GM19455 (cell line): ENCODE measurements around the gene RANBP1.

ENCODE experiments used
- ATAC-seq: cut with Tn5 transposase; IDR thresholded peaks from one replicate; pipeline ENCODE4 v1.9.1; 2021; ENCODE audit not compliant: unreplicated experiment

Gene RANBP1

DNA sequence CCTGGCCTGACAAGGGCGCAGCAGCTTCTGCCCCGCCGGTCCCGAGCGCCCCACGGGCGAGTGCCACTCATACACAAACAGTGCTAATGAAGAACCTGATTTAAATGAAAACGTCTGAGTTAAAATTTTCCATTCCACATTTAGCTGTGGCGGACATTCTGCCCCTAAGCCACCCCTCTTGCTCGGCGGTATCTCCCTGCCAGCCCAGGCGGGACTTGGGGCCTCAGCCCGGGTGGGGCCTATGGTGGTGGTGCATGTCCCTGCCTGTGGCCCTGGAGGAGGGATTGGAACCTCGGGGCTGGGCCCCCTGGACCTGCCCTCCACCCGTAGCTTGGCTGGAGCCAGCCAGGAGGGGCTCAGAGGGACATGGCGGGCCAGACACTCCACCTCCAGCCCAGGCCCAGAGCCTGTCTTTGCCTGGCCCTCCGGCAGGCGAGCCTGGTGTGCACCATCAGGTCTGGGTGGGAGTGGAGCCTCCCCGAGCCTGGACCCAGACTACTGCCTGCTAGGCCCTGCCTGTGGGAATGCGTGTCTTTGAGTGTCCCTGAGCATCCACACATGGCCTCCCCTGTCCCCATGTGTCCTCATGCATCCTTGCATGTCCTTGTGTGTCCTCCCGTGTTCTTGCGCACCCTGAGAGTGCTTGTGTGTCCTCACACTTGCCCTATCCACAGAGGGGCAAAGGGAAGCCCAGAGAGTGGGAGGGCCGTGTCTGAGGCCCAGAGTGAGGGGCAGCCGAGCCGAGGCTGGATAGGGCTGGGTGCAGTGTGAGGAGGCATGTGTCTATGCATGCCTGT, 20.1 kb downstream of the RANBP1 start:
- no peak for ATAC-seq

DNA sequence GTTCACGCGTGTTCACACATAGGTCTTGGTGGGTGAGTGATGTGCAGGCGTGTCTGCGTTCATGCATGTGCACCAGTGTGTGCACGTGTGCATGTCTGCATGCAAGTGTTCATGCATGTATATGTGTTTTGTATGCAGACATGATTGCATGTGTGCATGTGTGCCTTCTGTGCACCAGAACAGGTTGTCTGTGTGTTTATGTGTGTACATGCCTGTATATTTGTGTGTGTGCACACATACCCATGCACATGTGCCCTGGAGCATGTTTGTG, 20.6 kb downstream of the RANBP1 start:
- ATAC-seq: no peak

DNA sequence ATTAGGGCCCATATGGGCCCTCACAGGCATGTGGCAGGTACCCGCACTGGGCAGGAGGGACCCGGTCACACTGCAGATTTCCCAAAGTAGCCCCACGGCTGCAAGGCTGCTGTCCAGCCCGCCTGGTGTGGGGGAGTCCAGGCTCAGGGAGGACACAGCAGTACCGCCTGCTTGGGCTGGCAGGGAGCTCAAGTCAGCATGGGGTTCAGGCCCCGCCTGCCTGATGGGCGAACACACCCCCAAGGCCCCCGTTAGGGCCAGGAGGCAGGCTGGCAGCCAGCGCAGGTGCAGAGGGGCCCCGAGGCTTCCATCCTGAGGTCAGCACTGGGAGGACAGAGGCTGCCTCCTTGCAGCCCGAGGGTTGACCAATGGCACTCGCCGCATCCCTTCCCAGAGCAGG, 21.2 kb downstream of the RANBP1 start:
- ATAC-seq: no peak

DNA sequence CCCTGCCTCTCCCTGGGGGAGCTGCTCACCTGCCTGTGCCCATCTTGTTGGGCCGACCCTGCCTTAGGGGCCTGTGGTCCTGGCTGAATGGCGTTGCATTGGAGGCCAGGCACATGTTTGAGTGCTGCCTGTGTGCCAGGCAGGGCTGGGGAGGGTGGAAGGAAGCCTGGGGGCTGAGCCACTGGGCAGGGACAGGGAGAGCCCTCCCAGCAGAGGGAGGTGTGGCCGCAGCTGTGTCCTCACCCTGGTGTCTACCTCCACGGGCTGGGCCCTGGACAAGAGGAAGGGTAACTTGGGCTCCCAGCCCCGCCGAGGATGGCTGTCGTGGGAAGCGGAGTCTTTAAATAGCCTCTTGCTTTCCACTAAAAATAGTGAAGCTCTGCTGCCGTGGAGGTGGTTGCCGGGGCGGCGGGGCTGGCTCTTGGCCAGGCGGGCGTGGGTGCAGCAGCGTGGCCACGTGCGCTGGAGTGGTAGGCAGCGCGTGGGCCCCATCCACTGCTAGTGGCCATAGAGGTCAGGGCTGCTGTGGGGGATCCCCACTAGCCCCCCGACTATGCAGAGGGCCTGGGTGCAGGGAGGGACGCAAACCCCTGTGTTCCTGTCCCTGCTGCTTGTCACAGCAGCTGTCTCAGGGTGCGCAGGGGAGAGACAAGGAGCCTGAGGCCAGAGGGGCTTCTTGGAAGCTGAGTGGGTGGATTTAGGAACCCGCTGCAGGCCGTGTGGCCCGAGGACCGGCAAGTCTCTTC, 21.9 kb downstream of the RANBP1 start:
- no peak for ATAC-seq

DNA sequence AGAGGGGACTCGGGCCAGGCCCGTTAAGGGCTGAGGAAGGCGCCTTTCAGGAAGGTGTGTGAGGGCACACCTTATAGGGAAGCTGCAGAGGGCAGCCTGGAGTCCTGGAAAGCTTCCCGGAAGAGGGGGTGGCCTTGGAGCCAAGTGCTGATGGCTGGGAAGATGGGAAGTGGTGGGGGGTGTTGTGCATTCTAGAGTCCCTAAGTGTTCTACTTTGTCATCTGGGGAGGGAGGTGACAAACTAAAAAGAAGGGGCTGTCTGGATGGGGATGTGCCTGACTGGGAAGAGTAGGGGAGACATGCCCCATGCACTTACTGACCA, 22.5 kb downstream of the RANBP1 start:
- ATAC-seq: no peak

DNA sequence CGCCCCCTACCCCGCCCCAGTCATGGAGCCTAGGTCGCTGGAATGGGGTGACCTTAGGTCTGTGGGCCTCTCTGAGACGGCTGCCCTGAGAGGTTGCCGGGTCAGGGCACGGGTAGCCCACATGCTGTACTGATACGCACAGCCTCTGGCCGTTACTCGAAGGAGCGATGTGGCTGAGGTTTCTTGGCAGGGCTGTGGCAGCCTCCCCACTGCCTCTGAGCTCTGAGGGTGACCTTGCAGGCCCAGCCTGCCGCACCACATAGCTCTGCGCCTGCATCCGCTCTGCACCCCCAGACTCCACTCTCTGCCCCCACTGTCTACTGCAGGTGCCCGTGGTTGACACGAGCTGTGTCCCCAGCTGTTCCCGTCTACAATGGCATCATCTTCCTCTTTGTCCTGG, 23.0 kb downstream of the RANBP1 start:
- ATAC-seq: no peak

DNA sequence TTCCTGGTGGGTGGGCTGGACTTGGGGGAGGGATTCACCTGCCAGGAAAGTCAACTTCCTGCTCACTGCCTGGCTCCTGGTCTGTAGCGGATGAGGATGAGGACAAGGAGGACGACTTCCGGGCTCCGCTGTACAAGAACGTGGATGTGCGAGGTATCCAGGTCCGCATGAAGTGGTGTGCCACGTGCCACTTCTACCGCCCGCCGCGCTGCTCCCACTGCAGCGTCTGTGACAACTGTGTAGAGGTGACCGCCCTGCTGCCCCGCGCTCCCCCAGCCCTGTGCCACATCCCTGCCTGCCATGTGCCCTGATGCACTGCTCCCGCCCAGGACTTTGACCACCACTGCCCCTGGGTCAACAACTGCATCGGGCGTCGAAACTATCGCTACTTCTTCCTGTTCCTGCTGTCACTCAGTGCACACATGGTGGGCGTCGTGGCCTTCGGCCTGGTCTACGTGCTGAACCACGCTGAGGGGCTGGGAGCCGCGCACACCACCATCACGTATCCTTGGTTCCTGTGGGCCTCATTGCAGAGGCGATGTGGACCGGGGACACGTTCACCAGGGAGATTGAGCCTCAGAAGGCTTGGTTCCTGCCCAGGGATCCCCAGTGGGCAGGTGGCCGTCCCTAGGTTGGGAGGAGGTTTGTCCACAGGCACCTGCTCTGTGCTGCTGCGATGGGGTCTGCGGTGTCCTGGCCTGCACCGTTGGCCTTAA, 23.6 kb downstream of the RANBP1 start:
- ATAC-seq: no peak

DNA sequence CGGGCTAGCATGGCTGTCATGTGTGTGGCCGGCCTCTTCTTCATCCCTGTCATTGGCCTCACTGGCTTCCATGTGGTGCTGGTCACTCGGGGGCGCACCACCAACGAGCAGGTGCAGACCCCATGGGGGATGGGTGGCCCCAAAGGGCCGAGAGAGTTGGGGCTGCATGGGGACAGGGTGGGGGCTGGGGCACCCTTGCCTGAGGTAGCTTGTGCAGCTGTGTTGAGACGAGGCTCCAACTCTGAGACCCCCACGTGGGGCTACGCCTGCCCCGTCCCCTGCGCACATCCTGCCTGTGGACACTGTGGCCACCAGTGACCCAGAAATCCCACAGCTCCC, 24.2 kb downstream of the RANBP1 start:
- ATAC-seq: no peak

DNA sequence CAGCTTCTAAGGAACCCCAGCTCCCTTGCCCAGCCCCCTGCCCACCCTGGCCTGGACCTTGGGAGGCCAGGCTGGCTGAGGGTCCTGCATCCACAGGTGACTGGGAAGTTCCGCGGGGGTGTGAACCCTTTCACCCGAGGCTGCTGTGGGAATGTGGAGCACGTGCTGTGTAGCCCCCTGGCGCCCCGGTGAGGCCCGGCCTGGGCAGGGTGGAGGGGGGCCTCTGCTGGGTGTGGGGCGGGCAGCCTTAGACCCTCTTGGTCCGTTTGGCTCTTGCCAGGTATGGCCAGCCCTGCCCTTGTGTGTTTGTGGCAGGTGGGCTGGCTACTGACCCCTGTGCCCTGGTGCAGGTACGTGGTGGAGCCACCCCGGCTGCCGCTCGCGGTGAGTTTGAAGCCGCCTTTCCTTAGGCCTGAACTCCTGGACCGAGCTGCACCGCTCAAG, 24.6 kb downstream of the RANBP1 start:
- ATAC-seq: no peak

DNA sequence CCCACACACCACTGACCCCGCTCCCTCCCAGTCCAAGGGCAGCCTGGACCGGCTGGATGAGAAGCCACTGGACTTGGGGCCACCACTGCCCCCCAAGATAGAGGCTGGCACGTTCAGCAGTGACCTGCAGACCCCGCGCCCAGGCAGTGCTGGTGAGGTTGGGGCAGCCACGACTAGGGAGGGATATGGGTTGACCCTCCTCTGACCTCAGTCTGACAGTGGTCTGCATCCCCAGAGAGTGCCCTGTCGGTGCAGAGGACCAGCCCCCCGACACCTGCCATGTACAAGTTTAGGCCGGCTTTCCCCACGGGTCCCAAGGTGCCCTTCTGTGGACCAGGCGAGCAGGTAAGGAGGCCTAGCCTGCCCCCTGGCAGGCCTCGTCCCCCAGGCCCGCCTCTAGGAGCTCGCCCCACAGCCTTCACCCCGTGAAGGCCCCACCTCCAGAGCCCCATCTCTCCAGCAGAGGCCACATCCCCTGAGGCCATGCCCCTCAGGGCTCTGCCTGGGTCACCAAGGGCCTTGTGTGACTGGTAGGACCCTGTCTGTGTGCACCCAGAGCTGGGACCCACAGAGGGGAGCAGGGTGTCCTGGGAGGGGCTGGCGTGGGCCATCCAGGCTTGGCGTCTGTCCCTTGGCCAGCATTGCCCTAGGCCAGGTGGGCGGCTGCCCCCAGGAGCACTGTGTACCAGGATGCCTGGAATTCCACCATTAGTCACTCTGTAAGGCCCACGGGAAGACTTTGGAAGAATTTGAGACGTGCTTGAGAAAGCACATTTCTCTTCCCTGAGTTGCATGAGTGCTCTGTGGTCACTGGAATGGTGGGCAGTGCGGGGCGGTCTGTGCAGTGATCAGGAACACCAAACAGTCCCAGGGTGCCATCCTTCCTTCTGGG, 25.5 kb downstream of the RANBP1 start:
- ATAC-seq: no peak

DNA sequence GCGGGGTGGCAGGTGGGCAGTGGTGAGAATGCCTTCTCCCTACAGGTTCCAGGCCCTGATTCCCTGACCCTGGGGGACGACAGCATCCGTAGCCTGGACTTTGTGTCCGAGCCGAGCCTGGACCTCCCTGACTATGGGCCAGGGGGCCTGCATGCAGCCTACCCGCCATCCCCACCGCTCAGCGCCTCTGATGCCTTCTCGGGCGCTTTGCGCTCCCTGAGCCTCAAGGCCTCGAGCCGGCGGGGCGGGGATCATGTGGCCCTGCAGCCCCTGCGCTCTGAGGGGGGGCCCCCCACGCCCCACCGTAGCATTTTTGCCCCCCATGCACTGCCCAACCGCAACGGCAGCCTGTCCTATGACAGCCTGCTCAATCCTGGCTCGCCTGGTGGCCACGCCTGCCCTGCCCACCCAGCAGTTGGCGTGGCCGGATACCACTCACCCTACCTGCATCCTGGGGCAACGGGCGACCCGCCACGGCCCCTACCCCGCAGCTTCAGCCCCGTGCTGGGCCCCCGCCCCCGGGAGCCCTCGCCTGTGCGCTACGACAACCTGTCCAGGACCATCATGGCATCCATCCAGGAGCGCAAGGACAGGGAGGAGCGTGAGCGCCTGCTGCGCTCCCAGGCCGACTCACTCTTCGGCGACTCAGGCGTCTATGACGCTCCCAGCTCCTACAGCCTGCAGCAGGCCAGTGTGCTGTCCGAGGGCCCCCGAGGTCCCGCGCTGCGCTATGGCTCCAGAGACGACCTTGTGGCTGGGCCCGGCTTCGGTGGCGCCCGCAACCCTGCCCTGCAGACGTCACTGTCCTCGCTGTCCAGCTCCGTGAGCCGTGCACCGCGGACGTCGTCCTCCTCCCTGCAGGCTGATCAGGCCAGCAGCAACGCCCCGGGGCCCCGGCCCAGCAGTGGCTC, 27.1 kb downstream of the RANBP1 start:
- no peak for ATAC-seq

DNA sequence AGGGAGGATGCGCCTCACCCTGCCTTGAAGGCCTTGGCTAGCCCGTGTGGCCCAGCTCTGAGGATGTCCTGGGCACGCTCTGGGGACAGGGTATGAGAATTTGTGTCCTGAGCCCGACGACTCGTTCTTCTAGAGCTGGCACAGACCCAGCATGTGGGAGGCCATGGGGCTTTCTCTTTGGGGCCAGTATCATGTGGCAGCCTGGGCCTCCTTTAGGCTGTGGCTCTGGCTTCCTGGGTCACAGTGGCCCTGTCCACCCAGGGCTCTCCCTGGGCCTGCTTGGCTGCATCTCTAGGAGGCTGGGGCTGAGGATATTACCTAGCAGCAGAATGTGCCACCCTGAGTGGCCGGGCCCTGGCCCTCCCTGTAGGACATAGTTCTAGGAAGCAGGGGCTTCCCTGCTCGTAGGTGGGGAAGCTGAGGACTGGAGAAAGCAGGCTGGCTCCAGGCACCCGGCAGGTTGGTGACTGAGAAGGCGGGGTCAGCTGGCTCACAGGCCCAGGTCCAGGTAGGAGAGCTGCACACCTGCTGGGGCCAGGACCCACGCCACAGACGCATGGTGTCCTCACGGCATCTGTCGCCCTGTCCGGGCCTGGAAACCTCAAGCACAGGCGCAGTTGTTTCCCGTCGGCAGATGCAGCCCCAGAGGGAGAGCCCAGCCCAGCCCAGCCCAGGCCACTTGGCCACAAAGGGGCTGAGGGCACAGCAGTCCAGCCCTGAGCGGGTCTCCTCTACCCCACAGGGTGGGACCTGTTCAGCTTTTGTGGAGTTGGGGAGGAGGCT, 28.2 kb downstream of the RANBP1 start:
- ATAC-seq: no peak

DNA sequence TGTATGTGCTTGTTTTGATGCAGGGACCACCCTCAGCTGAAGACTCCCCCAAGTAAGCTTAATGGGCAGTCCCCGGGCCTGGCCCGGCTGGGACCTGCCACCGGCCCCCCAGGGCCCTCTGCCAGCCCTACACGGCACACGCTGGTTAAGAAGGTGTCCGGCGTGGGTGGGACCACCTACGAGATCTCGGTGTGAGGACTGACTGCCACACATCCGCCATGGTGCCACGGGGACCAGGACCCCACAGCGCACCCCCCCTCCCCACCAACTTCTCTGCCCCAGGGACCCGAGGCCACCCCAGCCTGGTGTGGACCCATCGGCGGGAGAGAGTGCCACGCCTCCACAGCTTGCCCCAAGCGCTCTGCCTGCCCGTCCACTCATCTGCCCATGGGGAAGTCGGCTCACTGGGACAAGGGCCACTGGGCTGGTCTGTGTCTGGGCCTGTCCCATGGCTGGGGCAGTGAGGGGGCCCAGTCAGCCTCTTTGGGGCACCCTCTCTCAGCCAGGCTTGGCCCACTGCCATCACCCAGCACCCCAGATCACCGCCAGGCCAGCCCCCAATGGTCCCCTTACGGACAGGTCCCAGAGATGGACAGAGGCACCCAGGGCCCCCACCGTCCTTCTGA, 29.4 kb downstream of the RANBP1 start:
- no peak for ATAC-seq

DNA sequence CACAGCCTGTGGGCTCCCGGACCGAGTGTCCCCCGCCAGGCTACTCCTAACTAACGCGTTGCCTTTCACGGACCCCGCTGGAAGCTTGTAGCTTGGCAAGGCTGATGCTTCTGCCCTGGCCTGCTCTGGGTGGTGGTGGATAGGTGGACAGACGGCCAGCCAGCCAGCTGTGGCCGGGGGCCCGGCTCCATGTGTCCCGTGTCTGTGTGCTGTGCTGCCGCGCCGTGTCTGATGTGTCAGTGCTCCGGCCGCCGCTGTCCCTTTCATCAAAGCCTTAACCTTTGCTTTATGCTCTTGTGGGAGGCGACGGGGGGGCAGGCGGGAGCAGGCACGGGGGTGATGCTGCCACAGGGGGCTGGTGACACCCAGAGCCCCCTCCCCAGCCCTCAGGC, 29.9 kb downstream of the RANBP1 start:
- ATAC-seq: no peak

DNA sequence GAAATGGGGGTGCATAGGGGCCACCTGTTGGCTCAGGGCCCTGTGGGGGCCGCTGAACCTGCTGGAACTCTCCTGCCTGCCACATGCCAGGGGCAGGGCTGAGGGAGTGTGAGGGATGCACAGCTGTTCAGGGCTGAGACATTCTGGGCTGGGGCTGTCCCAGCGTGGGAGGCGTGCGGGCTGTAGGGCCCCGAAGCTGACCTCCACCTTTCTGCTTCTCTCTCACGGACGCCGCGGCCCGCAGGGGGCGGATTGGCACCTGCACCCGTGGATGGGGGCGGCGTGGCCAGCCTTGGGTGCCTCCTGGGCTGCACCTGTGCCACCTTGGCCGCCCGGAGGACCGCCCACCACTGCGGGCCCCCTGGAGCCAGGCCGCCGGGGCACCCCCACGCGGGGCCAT, 30.9 kb downstream of the RANBP1 start:
- ATAC-seq: no peak

DNA sequence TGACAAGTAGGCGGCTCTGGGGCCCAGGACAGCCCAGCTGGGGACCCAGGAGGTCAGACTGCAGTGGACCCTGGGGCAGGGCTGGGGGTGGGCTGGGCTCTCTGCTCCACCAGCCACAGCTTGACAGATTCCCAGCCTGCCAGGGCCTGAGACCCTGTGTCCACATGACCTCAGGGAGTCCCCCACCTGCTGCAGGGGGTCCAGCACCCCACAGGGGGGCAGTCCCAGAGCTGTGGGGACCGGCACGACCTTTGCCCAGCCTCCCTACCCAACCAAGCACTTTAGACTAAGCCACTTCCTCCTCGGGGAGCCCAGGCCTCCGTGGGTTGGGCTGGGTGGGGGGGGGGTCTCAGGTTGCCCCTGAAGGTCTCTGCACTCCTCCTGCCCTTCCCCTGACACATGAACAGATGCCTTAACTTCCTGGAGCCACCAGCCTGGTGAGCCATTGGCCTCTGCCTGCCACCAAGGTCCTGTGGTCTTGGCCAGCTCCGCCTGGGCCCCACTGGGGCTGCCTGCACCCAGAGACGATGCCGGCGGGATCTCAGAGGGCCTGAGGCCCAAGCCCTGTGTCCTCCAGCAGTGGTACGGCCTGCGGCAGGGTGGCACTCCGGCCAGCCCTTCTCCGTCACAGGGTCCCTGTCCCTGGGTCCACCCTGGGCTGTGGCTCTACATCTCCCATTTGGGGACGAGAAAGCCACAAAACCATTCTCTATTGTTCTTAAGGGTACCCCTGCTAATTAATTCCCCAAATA, 31.5 kb downstream of the RANBP1 start:
- no peak for ATAC-seq

DNA sequence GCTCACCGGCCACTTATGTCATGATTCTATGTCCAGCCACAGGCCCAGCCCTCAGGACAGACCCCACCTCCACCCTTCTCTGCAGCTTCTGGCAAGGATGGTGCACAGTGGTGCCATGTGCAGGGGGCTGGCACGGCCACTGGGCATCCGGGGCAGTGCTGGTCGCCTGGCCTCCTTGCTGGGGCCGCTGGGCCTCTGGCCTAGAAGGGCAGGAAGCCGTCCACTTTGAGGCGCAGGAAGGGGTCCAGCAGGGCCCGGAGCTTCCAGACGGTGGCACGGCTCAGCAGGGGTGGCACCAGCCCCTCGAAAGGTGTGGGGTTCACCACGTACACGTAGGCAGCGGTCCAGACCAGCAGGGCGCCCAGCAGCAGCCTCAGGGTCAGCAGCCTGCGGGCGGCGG, 32.5 kb downstream of the RANBP1 start:
- ATAC-seq: no peak
